ENCODE results near the gene SLC39A2. TPM values are rescaled to one million over a fixed set of nuclear protein-coding genes. Genes with fewer than 3 reads are reported as not detected.

The SLC39A2 gene
- polyA plus RNA-seq, 1 of the 3 experiments (the other 2 are of a cell fraction): not detected

DNA sequence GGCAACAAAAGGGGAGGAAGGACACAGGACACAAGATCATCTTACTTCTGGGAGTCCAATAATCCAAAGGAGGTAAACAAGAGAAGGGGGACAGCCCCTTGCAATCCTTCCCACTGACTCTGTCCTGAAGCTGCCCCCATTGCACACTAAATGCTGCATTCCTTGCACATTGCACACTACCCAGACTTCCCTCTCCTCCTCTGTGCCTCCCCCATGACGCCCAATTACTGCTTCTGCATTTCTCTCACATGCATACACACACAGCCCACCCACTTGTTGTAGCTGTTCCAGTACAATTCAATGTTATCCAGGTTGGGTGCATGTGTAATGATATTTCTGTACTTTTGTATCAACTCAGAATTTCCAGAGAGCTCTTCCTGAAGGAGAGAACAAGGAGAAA is 20.3 kb downstream of the SLC39A2 start:
- WGBS (ENCODE audit: low lambda C conversion rate): 47% methylated on average over 1 of the region's 1 CpG
- Histone ChIP-seq H3K4me1 (ENCODE audit: control insufficient read depth in 1 of 2, insufficient read depth in 2 of 2, low read depth in 1 of 2, low read length in 1 of 2) (peaks cover 0 to 5% of the 10 kb centered on the region in 2 experiments; a peak in 1 of 4 replicates), H3K9me2 (no peaks in the 10 kb centered on the region), H3K9ac (no peak overlapping the region), H3F3A (replicated peaks; ENCODE audit: insufficient read depth) (no peaks in the 10 kb centered on the region), H3K27me3 (ENCODE audit: insufficient read depth) (no peaks in the 10 kb centered on the region), H3K27ac (ENCODE audit: low read depth in 2 of 2, low read length in 1 of 2) (no peak overlapping the region), H3K4me3 (ENCODE audit: low read depth in 2 of 2, low read length in 1 of 2) (no peak overlapping the region), H3K9me3 (no peaks in the 10 kb centered on the region), H3K4me2 (no peak overlapping the region), H2AFZ (ENCODE audit: low read depth) (no peak overlapping the region), H3K36me3 (replicated peaks in 1 of 2; ENCODE audit: control insufficient read depth in 1 of 2, insufficient read depth in 2 of 2, low read length in 1 of 2) (no peaks in the 10 kb centered on the region), H4K20me1 (ENCODE audit: insufficient read depth) (no peaks in the 10 kb centered on the region), H3K79me2 (ENCODE audit: insufficient read depth) (no peaks in the 10 kb centered on the region)
- no peak for DNase-seq
- POLR2A ChIA-PET: no interaction called here
- TF ChIP-seq, protein P1, sequence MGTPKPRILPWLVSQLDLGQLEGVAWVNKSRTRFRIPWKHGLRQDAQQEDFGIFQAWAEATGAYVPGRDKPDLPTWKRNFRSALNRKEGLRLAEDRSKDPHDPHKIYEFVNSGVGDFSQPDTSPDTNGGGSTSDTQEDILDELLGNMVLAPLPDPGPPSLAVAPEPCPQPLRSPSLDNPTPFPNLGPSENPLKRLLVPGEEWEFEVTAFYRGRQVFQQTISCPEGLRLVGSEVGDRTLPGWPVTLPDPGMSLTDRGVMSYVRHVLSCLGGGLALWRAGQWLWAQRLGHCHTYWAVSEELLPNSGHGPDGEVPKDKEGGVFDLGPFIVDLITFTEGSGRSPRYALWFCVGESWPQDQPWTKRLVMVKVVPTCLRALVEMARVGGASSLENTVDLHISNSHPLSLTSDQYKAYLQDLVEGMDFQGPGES (IDR thresholded peaks at IDR 0.05; ENCODE audit: low read depth, low read length): no peak
- TF ChIP-seq MXI1 (IDR thresholded peaks at IDR 0.05; ENCODE audit: low read depth, low read length) (no peak), FOSL2 (IDR thresholded peaks at IDR 0.05; ENCODE audit: borderline replicate concordance, low read depth) (no peak), RCOR1 (IDR thresholded peaks at IDR 0.05; ENCODE audit: low read length) (no peak), RAD21 (IDR thresholded peaks at IDR 0.05; ENCODE audit: low read length) (no peak), EZH2phosphoT487 (IDR thresholded peaks at IDR 0.05; ENCODE audit: borderline replicate concordance, low read depth) (no peak), TCF12 (IDR thresholded peaks at IDR 0.05) (no peak), POLR2AphosphoS5 (IDR thresholded peaks at IDR 0.05; ENCODE audit: low read depth, low read length) (no peak), ELF1 (IDR thresholded peaks at IDR 0.05) (no peak), TEAD4 (IDR thresholded peaks at IDR 0.05; ENCODE audit: borderline replicate concordance, insufficient read depth) (no peak), MEF2A (IDR thresholded peaks at IDR 0.05; ENCODE audit: borderline replicate concordance, low read depth) (no peak)
- CTCF ChIA-PET: interaction anchor here (0.9 to 18.2 kb wide), 5 partner anchors 22 to 82 kb away, joined by 3 to 555 read pairs (median 7); partner anchors contain the start of genes RNASE7, TMEM253 and ZNF219

DNA sequence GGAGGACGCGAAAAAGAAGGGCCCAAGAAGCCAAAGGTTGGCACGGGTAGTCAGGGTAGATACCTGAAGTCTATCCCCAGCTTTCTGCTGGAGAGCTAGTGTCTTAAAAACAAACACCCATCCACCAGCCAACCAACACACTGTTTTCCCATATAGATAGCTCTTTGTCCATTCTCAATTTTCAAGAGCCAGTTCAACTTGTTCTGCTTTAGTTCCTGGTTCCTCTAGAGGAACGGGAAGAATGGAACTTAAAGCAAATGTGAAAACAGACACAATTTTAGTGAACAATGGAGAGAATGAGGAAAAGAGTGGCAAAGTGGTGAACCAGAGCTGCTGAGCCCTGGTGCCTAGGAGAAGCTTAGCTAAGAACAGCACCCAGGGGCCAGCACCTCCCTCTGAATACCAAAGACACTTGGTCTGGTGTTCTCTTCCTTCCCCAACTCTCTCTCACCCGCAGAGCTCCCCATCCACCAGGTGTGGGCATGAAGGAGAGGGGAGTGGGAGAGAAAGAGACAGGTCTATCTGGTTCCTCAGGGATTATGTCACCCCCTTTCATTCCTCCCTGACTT is 22.0 kb downstream of the SLC39A2 start:
- no peaks in the 10 kb centered on the region for H3K36me3 ChIP-seq (replicated peaks in 1 of 2; ENCODE audit: control insufficient read depth in 1 of 2, insufficient read depth in 2 of 2, low read length in 1 of 2)
- H3K4me2 ChIP-seq: no peak overlapping the region
- H3K27me3 ChIP-seq (ENCODE audit: insufficient read depth): no peaks in the 10 kb centered on the region
- WGBS (ENCODE audit: low lambda C conversion rate): 87% methylated on average over 4 of the region's 5 CpGs
- no peaks in the 10 kb centered on the region for H3K9me3 ChIP-seq
- H3K9me2 ChIP-seq: no peaks in the 10 kb centered on the region
- H3K9ac ChIP-seq: no peak overlapping the region
- H3K4me3 ChIP-seq (ENCODE audit: low read depth in 2 of 2, low read length in 1 of 2): no peak overlapping the region
- no peaks in the 10 kb centered on the region for H3K79me2 ChIP-seq (ENCODE audit: insufficient read depth)
- H3K4me1 ChIP-seq (ENCODE audit: control insufficient read depth in 1 of 2, insufficient read depth in 2 of 2, low read depth in 1 of 2, low read length in 1 of 2): peaks cover 0 to 10% of the 10 kb centered on the region in 2 experiments; a peak in 1 of 4 replicates
- H3F3A ChIP-seq (replicated peaks; ENCODE audit: insufficient read depth): no peaks in the 10 kb centered on the region
- ChIA-PET CTCF (interaction anchor here (1.5 to 18.2 kb wide), 4 partner anchors 20 to 80 kb away, joined by 7 to 555 read pairs (median 128); partner anchors contain the start of genes ARHGEF40, RNASE7, TMEM253 and ZNF219), POLR2A (no interaction called here)
- H4K20me1 ChIP-seq (ENCODE audit: insufficient read depth): no peaks in the 10 kb centered on the region
- no peak overlapping the region for H3K27ac ChIP-seq (ENCODE audit: low read depth in 2 of 2, low read length in 1 of 2)
- TF ChIP-seq TEAD4 (IDR thresholded peaks at IDR 0.05; ENCODE audit: borderline replicate concordance, insufficient read depth) (no peak), TCF12 (IDR thresholded peaks at IDR 0.05) (no peak), GABPA (IDR thresholded peaks at IDR 0.05; ENCODE audit: low read depth) (no peak), ELF1 (IDR thresholded peaks at IDR 0.05) (no peak), NRF1 (IDR thresholded peaks at IDR 0.05; ENCODE audit: low read depth, low read length) (no peak), RCOR1 (IDR thresholded peaks at IDR 0.05; ENCODE audit: low read length) (no peak)
- TF ChIP-seq, protein P2, sequence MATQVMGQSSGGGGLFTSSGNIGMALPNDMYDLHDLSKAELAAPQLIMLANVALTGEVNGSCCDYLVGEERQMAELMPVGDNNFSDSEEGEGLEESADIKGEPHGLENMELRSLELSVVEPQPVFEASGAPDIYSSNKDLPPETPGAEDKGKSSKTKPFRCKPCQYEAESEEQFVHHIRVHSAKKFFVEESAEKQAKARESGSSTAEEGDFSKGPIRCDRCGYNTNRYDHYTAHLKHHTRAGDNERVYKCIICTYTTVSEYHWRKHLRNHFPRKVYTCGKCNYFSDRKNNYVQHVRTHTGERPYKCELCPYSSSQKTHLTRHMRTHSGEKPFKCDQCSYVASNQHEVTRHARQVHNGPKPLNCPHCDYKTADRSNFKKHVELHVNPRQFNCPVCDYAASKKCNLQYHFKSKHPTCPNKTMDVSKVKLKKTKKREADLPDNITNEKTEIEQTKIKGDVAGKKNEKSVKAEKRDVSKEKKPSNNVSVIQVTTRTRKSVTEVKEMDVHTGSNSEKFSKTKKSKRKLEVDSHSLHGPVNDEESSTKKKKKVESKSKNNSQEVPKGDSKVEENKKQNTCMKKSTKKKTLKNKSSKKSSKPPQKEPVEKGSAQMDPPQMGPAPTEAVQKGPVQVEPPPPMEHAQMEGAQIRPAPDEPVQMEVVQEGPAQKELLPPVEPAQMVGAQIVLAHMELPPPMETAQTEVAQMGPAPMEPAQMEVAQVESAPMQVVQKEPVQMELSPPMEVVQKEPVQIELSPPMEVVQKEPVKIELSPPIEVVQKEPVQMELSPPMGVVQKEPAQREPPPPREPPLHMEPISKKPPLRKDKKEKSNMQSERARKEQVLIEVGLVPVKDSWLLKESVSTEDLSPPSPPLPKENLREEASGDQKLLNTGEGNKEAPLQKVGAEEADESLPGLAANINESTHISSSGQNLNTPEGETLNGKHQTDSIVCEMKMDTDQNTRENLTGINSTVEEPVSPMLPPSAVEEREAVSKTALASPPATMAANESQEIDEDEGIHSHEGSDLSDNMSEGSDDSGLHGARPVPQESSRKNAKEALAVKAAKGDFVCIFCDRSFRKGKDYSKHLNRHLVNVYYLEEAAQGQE (IDR thresholded peaks at IDR 0.05; ENCODE audit: low read depth, low read length): no peak
- TF ChIP-seq, protein P3, sequence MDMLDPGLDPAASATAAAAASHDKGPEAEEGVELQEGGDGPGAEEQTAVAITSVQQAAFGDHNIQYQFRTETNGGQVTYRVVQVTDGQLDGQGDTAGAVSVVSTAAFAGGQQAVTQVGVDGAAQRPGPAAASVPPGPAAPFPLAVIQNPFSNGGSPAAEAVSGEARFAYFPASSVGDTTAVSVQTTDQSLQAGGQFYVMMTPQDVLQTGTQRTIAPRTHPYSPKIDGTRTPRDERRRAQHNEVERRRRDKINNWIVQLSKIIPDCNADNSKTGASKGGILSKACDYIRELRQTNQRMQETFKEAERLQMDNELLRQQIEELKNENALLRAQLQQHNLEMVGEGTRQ (IDR thresholded peaks at IDR 0.05; ENCODE audit: borderline replicate concordance, low read depth, low read length): no peak
- DNase-seq: no peak
- H2AFZ ChIP-seq (ENCODE audit: low read depth): no peak overlapping the region

Measured in SK-N-SH (cell line).